ENCODE results near the gene B4GALNT3. TPM values are rescaled to one million over a fixed set of nuclear protein-coding genes. Genes with fewer than 3 reads are reported as not detected.

Gene B4GALNT3
- polyA plus RNA-seq, 10 donors = 6.2 to 15.6 (median 10.0) TPM

DNA sequence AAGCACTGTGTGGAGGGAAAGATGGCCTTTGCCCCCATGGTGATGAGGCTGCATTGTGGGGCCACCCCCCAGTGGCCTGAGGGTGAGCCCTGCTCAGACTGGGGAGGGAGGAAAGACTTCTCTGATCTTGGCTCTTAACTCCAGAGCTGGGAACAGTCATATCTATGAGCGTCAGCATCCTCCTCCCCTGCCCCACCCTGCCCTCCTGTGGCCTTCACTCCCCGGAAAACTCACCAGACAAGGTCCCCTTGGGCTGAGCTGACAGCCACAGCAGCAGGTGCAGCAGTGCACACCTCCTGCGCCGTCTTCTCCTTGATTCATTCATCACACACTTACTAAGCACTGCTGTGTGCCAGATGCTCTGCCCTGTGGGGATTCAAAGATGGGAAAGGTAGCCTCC is 98.8 kb downstream of the B4GALNT3 start:
- no peak for DNase-seq

DNA sequence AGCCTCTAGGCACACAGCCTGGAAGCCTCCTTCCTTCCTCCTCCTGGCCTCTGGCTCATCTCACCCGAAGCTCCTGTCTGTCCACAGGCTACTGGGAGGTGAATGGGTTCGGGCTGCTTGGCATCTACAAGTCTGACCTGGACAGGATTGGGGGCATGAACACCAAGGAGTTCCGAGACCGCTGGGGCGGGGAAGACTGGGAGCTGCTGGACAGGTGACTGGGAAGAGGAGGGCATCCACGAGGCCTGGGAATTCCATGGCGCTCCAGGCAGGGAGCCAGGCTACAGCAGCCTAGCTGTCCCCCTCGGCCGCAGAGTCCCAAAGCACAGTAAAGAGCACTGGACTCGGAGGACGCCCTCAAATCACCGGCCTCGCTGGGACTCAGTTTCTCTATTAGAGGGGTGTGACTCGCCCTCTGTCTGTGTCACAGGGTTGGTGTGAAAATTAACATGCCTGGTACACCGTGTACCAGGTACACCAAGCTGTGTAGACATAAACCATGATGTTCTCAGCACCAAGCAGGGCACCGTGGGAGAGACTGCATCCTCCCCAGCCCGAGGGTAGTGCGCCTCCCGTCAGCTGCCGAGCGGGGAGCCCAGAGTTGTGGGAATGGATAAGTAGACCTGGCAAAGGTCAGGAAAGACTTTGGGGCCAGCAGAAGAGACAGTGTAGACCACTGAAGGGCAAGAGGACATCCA is 99.6 kb downstream of the B4GALNT3 start:
- no peak for DNase-seq

DNA sequence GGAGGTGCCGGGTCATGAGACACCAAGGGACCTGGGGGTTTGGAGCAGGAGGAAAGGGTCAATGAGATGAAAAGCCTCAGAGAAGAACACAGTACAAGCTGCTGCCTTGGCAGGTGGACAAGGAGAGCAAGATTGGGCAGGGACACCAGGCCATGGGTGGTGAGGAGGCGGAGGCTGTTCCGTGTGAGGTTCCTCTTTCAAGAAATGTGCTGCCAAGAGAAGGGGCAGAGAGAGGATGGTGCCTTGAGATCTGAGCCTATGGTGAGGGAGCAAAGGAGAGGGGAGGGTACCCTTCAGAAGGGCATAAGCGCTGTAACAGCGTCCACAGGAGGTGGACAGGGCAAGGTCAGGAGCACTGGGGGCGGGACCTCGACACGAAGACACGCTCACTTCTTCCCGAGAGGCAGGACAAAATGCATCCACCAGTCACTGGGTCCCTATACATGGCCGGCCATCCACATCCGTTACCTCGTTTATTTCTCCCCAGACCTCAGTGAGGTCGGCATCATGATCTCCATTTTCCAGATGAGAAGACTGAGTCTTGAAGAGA is 100.2 kb downstream of the B4GALNT3 start:
- DNase-seq = no peak

DNA sequence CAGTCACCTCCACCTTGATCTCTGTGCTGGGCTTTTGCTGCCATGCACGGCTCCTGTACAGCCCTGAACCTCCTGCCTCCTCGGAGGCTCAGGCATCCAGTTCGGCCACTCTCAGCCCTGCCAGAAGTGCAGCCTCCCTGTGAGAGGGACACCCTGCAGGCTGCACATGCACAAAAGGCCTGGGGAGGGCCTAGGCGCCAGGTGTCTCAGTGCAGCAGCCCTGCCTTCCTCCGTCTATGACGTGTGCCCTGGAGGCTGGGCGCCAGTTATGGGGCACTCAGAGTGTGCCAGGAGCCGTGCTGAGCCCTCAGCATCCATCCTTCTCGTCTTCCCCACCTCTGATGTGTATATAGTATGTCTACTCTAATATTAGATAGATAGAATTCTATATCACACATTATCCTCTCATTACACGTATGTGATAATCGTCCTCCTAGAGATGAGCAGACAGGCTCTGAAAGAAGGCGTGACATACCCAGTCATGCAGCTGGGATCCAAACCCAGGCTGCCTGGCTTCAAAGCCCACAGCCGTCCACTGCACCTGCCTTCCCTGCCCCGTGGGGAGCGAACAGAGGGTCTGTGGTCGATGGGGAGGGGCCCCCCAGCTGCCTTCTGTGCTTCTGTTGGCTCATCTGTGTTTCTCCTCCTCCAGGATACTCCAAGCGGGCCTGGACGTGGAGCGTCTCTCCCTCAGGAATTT is 101.1 kb downstream of the B4GALNT3 start:
- DNase-seq = peak in 1 of 3 donors; percentile 41

DNA sequence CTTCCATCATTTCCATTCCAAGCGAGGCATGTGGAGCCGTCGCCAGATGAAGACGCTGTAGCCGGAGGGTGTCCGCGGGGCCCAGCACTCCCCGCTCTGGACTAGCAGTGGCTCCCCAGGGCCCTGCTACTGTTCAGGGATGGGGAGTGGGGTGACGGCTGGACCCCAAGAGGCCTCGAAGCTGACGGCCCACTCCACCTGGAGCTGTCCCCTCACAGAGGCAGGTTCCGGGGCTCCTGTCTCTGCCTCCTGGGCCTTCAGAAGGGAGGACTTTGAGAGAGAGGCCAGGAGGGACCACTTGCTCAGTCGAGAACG is 101.6 kb downstream of the B4GALNT3 start:
- DNase-seq = no peak

DNA sequence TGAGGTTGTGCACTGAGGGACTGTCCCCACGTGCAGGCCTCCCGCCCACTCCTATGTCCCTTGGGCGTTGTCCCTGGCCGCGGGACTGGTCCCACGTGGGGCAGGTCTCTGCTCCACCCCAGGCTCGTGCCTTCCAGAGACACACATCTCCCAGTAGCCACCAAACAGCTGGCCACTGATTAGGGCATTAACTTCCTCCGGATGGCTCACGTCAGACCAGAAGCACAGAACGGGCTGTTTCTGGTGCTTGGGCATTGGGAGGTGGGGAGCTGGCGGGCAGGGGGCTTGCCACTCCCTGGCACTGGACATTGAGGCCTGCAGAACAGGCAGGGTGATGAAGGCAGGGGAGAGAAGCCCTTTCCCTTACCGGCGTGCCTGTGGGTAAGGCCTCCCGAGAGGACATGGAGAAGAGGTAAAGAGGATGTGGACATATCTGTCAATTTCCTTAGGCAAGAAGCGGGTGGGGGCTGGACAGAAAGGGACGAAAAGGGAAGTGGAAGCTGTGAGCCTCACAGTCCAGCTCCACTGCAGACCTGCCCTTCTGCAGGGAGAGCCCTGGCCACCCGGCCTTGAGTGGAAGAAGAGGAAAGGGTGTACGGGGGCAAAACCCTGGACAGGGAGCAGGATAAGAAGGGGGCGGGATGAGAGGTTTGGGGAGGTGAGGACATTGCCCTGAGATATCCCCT is 102.3 kb downstream of the B4GALNT3 start:
- DNase-seq = peak in 1 of 3 donors; percentile 61

DNA sequence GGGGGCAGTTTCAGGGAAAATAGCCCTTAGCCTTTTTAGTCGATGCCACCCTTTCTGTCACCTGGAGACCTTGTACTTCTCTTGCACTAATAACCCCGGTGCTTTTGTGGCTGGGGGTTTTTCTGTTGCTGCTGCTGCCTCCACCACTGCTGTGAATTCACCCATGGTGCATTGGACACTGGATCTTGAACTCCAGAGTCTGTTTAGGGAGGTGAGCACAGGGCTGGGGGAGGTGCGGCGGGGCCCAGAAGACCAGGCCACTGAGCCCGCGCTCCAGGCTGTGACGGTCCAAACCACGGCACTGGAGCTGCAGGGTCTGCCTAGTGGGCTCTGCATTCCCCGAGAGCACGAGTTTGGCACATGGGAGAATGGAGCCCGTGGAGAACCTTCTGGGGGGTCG is 102.9 kb downstream of the B4GALNT3 start:
- no peak for DNase-seq

DNA sequence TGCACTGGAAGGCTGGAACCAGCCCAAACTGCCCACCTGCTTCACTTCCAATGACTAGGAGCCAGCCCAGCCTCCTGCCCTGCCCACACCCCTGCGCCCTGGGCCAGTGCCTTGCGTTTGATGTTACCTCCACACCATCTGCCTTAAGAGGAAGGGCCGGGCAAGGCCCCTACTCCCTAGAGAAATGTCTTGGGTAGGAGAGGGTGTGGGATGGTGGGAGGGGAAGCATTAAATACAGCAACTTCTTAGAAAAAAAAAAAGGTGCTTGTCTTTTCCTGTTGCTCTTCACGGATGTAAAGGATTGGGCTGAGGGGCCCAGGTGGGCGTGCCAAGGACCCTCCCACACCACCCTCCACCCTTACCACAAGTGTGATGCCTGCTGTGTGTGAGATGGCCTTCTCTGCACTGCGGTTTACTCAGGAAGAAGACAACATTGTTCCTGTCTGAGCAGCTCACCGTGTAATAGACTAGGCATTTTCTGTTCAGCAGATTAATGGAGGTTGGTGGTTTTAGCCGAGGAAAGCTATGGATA is 103.6 kb downstream of the B4GALNT3 start:
- DNase-seq = peak in 1 of 3 donors; percentile 32

DNA sequence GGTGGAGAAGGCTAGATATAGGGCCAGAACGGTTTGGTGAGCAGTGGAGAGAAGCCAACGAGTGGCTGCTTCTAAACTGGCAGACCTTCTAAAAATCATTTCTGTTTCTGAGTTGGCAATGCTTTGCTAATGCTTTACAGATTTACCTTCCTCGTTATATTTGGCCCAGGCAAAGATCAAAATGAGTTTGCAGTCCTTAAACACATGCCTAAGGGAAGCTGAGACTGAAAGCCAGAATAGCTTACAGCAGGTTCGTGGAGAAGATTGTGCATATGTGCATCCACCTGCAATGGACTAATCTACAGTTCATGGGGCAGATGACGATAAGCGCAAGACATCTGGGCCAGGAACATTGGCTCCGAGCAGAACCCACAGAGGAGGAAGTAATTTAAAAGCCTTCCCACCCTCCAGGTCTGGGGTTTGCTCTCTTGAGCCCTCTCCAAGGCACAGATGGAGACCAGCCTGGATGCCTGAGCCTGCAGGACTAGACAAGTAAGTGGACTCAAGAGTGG is 104.1 kb downstream of the B4GALNT3 start:
- DNase-seq = no peak

DNA sequence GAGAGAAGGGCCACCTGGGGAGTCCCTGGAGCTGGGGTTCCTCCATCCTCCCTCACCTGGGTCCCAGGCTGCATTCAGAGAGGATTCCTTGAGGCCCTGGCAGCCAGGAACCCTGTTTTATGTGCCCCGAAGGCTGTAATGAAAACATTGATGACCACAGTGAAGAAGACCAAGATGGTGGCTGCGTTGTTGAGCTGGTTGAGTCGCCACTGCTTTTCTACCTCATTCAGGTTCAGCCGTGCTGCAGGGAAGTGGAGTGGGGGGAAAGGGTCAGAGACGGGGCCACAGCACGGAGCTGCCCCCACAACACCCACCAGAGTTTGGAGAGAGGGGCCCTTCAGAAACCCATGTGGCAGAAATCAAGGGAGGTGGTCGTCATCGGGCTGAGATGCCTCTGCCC is 105.4 kb downstream of the B4GALNT3 start:
- DNase-seq = no peak

DNA sequence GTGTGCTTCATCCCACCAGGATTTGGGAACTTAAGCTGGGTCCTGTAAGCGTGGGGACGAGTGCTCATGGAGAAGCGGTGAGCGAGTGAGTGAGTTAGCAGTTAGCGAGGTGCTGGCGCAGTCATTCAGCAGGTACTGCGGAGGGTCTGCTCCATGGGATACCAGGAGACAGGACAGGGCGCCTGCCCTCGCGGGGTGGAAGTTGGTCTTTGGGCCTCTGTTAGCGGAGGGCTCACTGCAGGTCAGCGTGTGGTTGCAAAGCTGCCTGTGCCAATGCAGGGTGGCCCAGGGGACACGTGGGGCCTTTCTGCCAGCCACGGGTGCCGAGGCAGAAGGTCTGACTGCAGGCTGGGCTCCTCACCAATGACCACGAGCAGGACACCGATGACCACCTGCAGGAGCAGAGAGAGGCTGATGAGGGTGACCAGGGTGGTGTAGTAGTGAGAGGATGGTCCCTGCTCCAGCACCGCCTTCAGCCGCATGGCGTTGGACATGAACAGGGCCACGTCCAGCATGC is 105.9 kb downstream of the B4GALNT3 start:
- no peak for DNase-seq

DNA sequence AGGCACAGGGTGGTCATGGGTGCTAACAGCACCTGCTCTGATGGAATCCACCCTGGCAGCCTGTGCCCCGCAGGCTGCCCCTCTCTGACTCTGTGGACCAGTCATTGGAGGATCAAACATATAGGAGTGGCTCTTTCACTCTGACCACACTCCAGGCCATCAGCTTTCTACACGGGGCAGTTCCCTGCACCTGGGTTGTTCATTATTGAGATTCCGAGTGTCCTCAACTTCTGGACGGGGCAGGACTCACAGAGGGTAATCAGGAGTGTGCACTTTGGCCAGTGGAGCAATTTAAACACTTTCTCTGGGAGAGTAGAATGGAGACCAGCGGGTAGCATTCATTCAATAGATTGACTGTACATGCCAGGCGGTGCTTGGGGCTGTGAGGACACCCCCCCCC is 108.7 kb downstream of the B4GALNT3 start:
- DNase-seq = no peak

DNA sequence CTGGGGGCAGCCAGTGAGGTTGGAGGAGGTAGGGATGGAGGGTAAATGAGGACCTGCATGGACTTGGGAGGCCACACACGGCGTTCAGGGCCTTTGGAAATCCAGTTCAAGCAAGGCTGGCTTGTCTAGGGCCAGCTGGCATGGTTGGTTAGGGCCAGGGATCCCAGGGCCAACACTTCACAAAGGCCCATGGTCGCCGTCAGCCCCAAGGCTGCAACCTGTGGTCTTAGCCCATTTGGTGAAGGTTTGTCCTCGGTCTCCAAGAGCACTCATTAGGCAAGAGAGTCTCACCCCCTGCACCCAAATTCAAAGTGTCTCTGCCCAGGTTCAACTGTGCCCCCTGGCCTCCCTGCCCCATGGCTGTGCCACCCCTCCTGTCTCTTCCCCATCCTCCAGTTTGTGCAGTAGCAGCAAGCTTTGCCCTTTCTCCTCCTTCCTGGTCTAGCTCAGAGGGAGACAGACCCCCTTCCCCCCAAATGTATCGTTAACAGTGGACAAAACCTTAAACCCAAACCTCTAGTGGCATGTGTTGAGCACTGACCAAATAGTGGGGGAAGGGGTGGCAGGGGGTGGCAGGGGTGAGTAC is 109.4 kb downstream of the B4GALNT3 start:
- no peak for DNase-seq

DNA sequence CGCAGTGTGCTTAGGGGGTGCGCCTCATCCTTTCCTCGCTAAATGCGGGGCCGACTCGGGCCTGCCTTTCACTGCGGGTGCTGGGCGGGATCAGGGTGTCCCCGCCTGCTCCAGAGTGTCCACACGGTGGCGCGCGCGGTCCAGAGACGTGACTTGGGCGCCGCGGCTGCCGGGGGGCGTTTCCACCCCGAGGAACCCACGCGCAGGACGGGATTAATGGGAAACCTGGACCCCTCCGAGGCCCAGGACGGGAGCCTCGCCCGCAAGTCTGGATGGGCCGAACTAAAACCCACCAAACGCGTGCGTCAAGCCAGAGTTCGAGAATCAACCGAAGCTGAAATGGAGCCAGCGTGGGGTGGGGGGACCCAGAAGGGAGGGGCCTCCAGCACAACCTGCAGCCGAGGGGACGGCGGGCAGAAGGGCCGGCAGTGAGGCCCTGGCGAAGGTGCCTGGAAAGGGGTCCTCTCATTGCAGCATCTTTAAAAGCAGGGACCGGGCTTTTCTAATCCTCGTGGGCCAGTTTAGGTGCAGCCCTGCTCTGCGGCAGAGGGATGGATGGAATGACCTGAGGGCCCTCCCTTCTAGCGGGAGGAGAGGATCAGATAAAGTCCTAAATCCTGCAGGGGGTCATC is 110.2 kb downstream of the B4GALNT3 start:
- peak; percentile 83 to 96 (median 91) for DNase-seq

DNA sequence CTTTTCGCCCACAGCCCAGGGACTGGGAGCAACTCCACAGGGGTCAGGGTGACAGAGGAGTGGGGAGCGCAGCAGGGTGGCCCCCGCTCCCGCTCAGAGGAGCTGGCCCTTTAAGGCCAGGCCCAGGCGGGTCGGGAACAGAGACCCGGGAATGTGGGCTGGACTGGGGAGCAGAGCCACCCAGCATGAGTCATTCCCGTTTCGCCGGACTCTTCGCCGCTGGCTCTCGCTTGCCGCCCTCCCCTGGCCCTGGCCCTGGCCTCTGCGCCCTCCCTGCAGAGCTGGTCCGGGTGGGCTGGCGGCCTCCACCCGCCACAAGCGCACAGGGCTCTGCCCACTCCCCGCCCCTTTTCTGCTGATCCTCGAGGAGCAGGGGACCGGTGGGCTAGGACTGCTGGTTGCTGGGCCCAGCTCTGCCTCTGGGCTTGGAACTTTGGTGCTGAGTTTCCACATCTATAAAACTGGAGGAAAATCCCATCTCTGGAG is 110.7 kb downstream of the B4GALNT3 start:
- DNase-seq = peak; percentile 62 to 90 (median 70)

DNA sequence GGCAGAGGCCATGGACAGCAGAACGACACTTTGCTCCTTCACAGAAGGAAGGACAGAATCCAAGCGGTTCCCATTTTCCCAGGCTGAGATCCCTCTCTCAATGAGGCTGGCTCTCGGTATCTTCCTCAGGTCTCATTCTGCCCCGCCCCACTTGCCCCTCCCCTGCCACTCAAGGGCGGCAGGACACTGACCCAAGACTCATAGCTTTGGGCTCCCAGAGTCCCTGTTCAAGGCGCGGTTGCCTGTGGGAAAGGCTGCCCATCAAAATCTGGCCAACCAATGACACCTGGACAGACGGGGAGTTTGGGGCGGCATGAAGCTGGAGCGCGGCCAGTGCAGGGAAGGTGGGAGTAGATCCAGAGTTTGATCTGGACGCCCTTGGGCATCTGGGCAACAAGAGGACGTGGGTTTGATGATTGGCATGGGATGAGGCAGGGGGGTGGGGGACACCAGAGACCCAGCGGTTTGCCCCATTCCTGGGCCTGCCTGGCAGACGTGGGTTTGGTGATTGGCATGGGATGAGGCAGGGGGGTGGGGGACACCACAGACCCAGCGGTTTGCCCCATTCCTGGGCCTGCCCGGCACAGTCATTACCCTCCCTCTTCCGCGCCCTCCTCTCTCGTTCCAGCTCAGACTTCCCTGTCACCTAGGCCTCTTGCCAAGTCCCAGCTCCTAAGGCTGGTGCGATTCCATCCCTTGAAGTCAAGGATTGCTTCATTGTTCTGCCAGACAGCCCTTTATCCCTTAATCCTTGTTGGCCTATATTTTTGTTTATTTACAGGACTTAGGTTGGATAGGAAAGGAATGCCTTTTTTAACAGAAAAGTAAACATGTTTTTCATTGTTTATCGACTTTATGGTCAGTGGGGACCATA is 111.4 kb downstream of the B4GALNT3 start:
- peak in 1 of 3 donors; percentile 72 for DNase-seq

DNA sequence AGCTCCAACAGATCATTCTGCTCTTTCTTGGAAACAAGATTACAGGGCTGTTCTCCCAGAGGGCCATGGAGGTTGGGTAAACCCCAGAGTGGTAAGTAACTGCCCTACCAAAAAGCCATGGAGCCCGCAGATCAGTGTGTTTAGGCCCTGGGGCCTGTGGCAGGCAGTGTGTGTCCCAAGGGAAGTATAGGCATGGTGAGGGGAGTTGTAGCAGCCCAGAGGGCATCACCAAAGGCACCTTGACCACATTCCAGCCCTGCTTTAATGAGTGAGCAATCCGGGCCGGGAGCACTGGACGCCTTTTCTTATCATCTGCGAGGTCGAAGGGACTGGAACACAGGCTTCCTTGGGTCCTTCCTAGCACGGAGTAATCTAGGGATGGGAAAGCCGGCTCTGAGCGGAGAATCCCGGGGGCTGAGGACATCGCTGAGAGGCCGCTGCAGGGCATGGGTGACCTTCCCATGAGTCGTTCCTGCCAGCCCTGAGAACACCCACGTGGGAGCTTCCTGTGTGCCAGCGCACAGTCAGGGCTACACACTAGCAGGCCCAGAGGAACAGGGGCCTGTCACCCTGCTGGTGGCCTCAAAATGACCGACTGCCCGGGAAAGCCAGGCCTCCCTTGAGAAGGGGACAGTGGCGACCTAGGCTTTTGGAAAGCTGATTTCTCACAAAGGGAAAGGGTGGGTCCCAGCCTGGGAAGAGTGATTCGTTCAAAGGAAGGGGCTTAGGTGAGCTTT is 112.2 kb downstream of the B4GALNT3 start:
- peak in 1 of 3 donors; percentile 24 for DNase-seq

DNA sequence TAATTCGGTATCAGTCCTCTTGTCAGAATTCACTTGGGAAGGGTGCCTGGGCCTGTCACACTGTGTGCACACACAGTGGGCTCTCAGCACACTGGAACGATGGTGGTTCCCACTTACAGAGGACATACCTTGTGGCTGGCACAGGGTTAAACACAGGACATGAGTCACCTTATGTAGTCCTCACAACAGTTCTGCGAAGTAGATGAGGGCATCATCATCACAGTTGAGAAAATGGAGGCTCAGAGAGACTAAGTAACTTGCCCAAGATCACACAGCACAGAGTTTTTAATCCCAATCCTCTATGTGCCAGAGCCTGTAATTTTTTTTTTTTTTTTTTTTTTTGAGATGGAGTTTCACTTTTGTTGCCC is 112.8 kb downstream of the B4GALNT3 start:
- no peak for DNase-seq

DNA sequence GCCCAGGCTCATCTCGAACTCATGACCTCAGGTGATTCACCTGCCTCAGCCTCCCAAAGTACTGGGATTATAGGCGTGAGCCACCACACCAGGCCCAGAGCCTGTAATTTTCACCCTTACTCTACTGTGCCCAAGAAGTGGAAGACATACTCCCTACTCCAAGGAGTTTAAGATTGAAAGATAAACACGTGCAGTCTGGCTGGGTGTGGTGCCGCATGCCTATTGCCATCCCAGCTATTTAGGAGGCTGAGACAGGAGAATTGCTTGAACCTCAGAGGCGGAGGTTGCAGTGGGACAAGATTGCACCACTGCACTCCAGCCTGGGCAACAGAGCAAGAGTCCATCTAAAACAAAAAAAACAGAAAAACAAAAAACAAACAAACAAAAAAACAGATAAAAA is 113.5 kb downstream of the B4GALNT3 start:
- DNase-seq = no peak
